Measurements from ENCODE around the gene TRHDE.

The TRHDE gene

DNA sequence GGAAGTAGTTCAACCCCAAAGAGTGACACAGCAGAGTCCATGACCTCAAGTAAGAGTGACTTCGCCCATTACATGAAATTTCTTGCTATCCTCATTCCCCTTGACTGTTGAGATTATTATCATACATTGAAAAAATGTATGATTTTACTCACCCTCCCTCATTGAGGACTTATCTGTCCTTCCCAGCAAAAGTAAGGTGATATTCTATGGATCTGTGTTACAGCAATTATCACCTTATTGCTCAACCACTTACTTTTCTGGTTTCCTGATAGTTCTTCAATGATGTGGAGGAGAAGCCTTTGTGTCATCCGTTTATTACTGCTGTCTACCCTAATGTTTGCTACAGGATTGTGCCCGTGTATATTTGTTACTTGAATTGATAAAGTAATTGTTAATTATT lies 306.2 kb downstream of the TRHDE start:
- Histone ChIP-seq H3K9me3 (ENCODE audit: control insufficient read depth, insufficient read depth, low read length) (no peaks in the 10 kb centered on the region), H3K27ac (ENCODE audit: low read length) (no peak overlapping the region), H3K4me1 (ENCODE audit: control insufficient read depth, insufficient read depth, low read length) (no peaks in the 10 kb centered on the region), H3K27me3 (ENCODE audit: control insufficient read depth, insufficient read depth, low read length) (no peaks in the 10 kb centered on the region), H3K4me3 (ENCODE audit: low read length) (no peak overlapping the region), H3K36me3 (ENCODE audit: control insufficient read depth, insufficient read depth, low read length) (no peaks in the 10 kb centered on the region)
- no CpG with 5 or more reads among the region's 3 CpGs for WGBS (ENCODE audit: insufficient coverage, insufficient read length)
- no peak for DNase-seq (ENCODE audit: low read depth, low spot score)

DNA sequence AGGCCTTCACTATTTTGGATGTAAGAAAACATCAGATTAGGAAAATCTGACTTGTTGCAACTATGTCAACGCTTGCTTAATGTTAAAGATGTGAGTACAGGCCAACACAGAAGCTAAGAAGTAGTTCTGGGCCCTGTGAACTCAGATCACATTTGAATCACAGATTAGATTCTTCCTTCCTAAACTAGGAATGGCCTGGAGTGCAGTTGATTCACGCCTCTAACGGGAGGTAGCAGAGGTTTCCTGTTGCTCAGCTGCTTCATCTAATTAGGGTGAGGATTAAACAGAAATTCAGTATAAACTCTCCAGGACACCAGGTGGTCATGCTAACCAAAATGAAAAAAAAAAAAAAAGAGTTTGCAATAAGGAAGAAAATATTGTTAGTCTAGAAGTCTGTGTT lies 314.3 kb downstream of the TRHDE start:
- no peak for DNase-seq (ENCODE audit: low read depth, low spot score)
- no peaks in the 10 kb centered on the region for H3K9me3 ChIP-seq (ENCODE audit: control insufficient read depth, insufficient read depth, low read length)
- no peaks in the 10 kb centered on the region for H3K27me3 ChIP-seq (ENCODE audit: control insufficient read depth, insufficient read depth, low read length)
- no peak overlapping the region for H3K27ac ChIP-seq (ENCODE audit: low read length)
- no peaks in the 10 kb centered on the region for H3K36me3 ChIP-seq (ENCODE audit: control insufficient read depth, insufficient read depth, low read length)
- H3K4me1 ChIP-seq (ENCODE audit: control insufficient read depth, insufficient read depth, low read length) = no peaks in the 10 kb centered on the region
- H3K4me3 ChIP-seq (ENCODE audit: low read length) = no peak overlapping the region
- no CpG with 5 or more reads among the region's 3 CpGs for WGBS (ENCODE audit: insufficient coverage, insufficient read length)

DNA sequence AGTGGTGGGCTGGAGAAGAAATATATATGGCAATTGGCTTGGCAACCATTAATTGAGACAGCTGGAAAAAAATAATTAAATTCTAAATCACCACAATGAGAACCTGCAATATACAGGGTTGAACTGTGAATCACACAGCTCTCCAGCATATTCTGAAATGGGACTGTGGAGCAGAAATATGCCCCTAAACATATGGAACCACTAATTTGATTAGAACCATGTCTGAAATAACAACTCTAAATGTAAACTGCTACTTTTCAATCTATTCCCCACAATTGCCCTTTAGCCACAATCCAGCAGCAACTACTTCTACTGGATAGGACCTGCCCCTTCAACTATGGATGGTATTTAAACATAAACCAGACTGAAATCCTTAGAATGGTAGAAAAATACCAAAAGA lies 330.4 kb downstream of the TRHDE start:
- Histone ChIP-seq H3K27ac (ENCODE audit: low read length) (no peak overlapping the region), H3K36me3 (ENCODE audit: control insufficient read depth, insufficient read depth, low read length) (no peaks in the 10 kb centered on the region), H3K27me3 (ENCODE audit: control insufficient read depth, insufficient read depth, low read length) (no peaks in the 10 kb centered on the region), H3K4me1 (ENCODE audit: control insufficient read depth, insufficient read depth, low read length) (no peaks in the 10 kb centered on the region), H3K9me3 (ENCODE audit: control insufficient read depth, insufficient read depth, low read length) (no peaks in the 10 kb centered on the region), H3K4me3 (ENCODE audit: low read length) (no peak overlapping the region)
- no peak for DNase-seq (ENCODE audit: low read depth, low spot score)

DNA sequence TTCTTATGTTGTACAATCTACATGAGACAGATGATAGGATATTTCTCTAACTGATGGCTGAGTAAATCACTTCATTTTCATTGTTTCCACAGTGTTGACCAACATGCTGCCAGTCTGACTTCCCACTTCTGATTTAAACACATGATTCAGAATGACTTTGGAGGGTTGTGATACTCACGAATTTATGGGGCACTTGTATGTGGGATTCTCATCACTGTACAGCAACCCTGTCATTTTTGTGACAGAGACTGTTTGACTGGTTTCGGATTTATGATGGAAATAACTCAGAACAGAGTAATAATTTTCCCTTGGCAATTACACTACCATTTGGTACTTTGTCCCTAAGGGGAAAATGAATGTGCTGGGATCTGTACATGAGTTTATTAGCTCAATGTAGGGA lies 333.8 kb downstream of the TRHDE start:
- Histone ChIP-seq H3K27ac (ENCODE audit: low read length) (no peak overlapping the region), H3K9me3 (ENCODE audit: control insufficient read depth, insufficient read depth, low read length) (no peaks in the 10 kb centered on the region), H3K36me3 (ENCODE audit: control insufficient read depth, insufficient read depth, low read length) (no peaks in the 10 kb centered on the region), H3K4me3 (ENCODE audit: low read length) (no peak overlapping the region), H3K27me3 (ENCODE audit: control insufficient read depth, insufficient read depth, low read length) (no peaks in the 10 kb centered on the region), H3K4me1 (ENCODE audit: control insufficient read depth, insufficient read depth, low read length) (peaks cover 3% of the 10 kb centered on the region; the same call in 1 of the 2 replicates)
- no peak for DNase-seq (ENCODE audit: low read depth, low spot score)
- no CpG with 5 or more reads among the region's 2 CpGs for WGBS (ENCODE audit: insufficient coverage, insufficient read length)

DNA sequence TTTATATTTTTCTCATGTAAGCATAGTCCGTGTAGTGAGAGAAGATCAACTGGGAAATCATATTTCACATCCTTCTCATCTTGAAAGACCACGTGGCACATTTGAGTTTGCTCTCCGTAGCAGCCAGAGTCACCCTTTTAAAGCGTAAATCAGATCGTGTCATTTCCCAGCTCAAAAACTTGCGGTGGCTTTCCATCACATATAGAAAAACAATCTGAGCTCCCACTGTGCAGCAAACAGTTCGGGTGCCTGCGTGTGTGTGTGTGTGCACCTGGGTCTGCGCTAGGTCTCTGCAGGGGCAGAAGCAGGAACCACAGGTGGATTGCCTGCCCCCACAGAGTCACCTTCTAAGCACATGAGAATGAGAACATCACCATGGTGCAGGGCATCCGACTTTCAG lies 338.2 kb downstream of the TRHDE start:
- Histone ChIP-seq H3K9me3 (ENCODE audit: control insufficient read depth, insufficient read depth, low read length) (no peaks in the 10 kb centered on the region), H3K36me3 (ENCODE audit: control insufficient read depth, insufficient read depth, low read length) (no peaks in the 10 kb centered on the region), H3K27ac (ENCODE audit: low read length) (peak overlapping the region; percentile 50), H3K4me1 (ENCODE audit: control insufficient read depth, insufficient read depth, low read length) (peaks cover 4% of the 10 kb centered on the region; the same call in 1 of the 2 replicates), H3K27me3 (ENCODE audit: control insufficient read depth, insufficient read depth, low read length) (no peaks in the 10 kb centered on the region), H3K4me3 (ENCODE audit: low read length) (no peak overlapping the region)
- DNase-seq (ENCODE audit: low read depth, low spot score) = no peak
- no CpG with 5 or more reads among the region's 10 CpGs for WGBS (ENCODE audit: insufficient coverage, insufficient read length)

DNA sequence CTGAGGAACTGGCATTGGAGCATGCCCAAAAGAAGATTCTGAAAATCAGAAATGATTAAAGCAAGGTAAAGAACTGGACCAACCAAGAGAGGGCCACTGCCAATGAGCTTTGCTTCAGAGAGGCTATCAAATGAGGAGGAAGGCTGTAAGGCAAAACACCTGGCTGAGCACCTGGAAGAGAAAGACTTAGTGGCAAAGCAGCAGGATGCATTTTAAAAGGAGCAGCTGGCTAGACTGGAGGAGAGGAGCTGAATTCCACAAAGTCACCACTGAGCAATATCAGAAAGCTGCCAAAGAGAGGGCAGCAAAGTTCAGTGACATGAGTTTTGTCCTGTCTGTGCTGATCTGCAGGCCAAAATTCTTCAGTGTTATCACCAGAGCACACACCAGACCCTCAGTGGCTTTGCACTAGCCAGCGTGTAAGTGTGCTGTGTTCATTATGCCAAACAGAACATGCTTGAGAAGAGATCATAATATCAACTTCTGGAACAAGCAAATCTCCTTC lies 338.7 kb downstream of the TRHDE start:
- Histone ChIP-seq H3K36me3 (ENCODE audit: control insufficient read depth, insufficient read depth, low read length) (no peaks in the 10 kb centered on the region), H3K27me3 (ENCODE audit: control insufficient read depth, insufficient read depth, low read length) (no peaks in the 10 kb centered on the region), H3K9me3 (ENCODE audit: control insufficient read depth, insufficient read depth, low read length) (no peaks in the 10 kb centered on the region), H3K4me1 (ENCODE audit: control insufficient read depth, insufficient read depth, low read length) (peaks cover 4% of the 10 kb centered on the region; the same call in 1 of the 2 replicates), H3K4me3 (ENCODE audit: low read length) (no peak overlapping the region), H3K27ac (ENCODE audit: low read length) (no peak overlapping the region)
- WGBS (ENCODE audit: insufficient coverage, insufficient read length) = no CpG with 5 or more reads among the region's 1 CpG
- DNase-seq (ENCODE audit: low read depth, low spot score) = no peak

DNA sequence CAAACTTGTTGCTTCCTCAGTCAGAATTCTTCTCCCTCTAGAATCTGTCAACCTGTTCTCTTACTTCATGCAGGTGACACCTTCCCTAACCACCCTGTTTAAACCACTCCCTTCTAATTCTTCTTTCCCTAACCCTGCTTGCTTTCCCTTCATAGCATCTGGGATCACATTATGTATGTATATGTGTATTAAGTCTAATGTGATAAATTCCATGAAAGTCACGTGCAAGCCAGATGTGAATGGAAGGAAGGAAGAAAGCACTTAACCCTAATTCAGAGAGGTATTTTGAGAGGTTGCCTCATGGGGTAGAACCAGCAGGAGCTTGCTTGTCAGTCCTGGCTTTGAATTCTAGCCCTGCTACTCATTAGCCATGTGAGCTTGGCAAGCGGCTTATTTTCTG lies 340.0 kb downstream of the TRHDE start:
- no peaks in the 10 kb centered on the region for H3K36me3 ChIP-seq (ENCODE audit: control insufficient read depth, insufficient read depth, low read length)
- H3K9me3 ChIP-seq (ENCODE audit: control insufficient read depth, insufficient read depth, low read length) = no peaks in the 10 kb centered on the region
- H3K4me1 ChIP-seq (ENCODE audit: control insufficient read depth, insufficient read depth, low read length) = peaks cover 4% of the 10 kb centered on the region; the same call in 1 of the 2 replicates
- no peak overlapping the region for H3K27ac ChIP-seq (ENCODE audit: low read length)
- no peak overlapping the region for H3K4me3 ChIP-seq (ENCODE audit: low read length)
- DNase-seq (ENCODE audit: low read depth, low spot score) = peak; percentile 80
- no CpG with 5 or more reads among the region's 2 CpGs for WGBS (ENCODE audit: insufficient coverage, insufficient read length)
- no peaks in the 10 kb centered on the region for H3K27me3 ChIP-seq (ENCODE audit: control insufficient read depth, insufficient read depth, low read length)

DNA sequence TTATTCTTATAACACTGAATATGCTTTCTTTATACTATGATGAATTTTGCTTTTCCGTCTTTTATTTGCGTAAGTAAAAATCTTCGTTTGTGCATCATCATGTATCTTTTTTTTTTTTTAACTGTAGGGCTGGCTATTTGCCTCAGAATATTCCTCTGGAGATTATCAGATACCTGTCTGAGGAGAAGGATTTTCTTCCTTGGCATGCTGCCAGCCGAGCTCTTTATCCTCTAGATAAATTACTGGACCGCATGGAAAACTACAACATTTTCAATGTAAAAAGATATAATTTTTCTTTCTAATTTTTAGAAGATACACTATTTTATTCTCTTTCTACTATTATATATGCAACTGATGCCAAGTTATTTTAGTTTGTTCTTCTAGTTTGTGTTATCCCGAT lies 346.6 kb downstream of the TRHDE start:
- Histone ChIP-seq H3K4me3 (ENCODE audit: low read length) (no peak overlapping the region), H3K9me3 (ENCODE audit: control insufficient read depth, insufficient read depth, low read length) (no peaks in the 10 kb centered on the region), H3K27ac (ENCODE audit: low read length) (no peak overlapping the region), H3K4me1 (ENCODE audit: control insufficient read depth, insufficient read depth, low read length) (no peaks in the 10 kb centered on the region; the same call in 1 of the 2 replicates), H3K27me3 (ENCODE audit: control insufficient read depth, insufficient read depth, low read length) (no peaks in the 10 kb centered on the region), H3K36me3 (ENCODE audit: control insufficient read depth, insufficient read depth, low read length) (no peaks in the 10 kb centered on the region)
- no peak for DNase-seq (ENCODE audit: low read depth, low spot score)
- no CpG with 5 or more reads among the region's 6 CpGs for WGBS (ENCODE audit: insufficient coverage, insufficient read length)

DNA sequence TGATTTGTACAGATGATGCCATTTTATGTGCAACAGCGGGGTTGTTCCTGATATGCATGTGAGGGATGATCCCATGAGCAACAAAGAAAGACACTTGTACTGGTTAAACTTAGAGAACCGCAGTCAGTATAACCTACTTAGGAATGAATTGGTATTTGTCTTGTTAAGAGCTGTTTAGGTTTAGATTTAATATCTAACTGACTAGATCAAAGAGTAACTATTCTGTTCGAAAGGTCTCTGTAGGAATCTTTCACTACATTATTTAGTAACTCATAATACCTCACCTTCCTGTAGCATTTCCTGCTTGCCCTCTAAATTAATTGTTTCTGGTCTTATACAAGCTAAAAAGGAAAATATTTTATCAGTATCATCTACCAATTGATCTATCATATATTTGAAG lies 350.4 kb downstream of the TRHDE start:
- Histone ChIP-seq H3K4me1 (ENCODE audit: control insufficient read depth, insufficient read depth, low read length) (no peaks in the 10 kb centered on the region), H3K9me3 (ENCODE audit: control insufficient read depth, insufficient read depth, low read length) (no peaks in the 10 kb centered on the region), H3K4me3 (ENCODE audit: low read length) (no peak overlapping the region), H3K27ac (ENCODE audit: low read length) (no peak overlapping the region), H3K27me3 (ENCODE audit: control insufficient read depth, insufficient read depth, low read length) (no peaks in the 10 kb centered on the region), H3K36me3 (ENCODE audit: control insufficient read depth, insufficient read depth, low read length) (no peaks in the 10 kb centered on the region)
- no peak for DNase-seq (ENCODE audit: low read depth, low spot score)
- no CpG with 5 or more reads among the region's 3 CpGs for WGBS (ENCODE audit: insufficient coverage, insufficient read length)

DNA sequence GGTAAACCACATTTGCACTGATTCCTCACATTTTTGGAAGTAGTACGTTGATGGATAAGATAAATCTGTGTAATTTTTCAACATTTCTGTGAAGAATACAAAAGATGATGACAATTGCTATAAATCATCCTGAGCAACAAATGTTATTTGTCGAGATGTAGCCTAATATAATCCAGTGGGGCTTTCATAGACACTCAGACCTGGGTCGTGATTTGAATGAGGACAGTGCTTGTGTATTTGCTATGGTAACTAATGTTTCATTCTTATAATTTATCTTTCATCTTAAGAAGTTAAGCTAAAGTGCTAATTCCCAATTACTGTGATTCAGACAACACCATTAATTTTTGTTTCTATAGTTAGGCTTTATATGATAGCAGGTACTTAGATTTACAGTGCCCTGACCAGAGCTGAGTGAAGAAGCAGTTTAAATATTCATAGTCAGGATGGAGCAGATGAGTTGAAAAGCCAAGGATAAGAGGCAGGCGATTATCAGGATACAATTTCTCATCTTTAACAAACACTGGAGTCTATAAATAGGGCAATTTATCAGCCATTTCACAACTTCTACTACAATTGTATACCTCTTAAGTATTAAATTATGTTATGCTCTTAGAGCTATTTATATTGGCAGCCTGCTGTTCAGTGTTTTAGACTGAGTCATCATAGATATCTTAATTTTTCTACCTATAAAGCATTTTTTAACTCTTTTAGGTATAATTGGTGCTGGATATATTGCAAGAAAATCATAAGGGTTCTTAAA lies 359.9 kb downstream of the TRHDE start:
- H3K27ac ChIP-seq (ENCODE audit: low read length) = no peak overlapping the region
- no peak for DNase-seq (ENCODE audit: low read depth, low spot score)
- no peak overlapping the region for H3K4me3 ChIP-seq (ENCODE audit: low read length)
- H3K4me1 ChIP-seq (ENCODE audit: control insufficient read depth, insufficient read depth, low read length) = no peaks in the 10 kb centered on the region
- H3K36me3 ChIP-seq (ENCODE audit: control insufficient read depth, insufficient read depth, low read length) = no peaks in the 10 kb centered on the region
- H3K9me3 ChIP-seq (ENCODE audit: control insufficient read depth, insufficient read depth, low read length) = no peaks in the 10 kb centered on the region
- H3K27me3 ChIP-seq (ENCODE audit: control insufficient read depth, insufficient read depth, low read length) = no peaks in the 10 kb centered on the region
- WGBS (ENCODE audit: insufficient coverage, insufficient read length) = no CpG with 5 or more reads among the region's 4 CpGs

DNA sequence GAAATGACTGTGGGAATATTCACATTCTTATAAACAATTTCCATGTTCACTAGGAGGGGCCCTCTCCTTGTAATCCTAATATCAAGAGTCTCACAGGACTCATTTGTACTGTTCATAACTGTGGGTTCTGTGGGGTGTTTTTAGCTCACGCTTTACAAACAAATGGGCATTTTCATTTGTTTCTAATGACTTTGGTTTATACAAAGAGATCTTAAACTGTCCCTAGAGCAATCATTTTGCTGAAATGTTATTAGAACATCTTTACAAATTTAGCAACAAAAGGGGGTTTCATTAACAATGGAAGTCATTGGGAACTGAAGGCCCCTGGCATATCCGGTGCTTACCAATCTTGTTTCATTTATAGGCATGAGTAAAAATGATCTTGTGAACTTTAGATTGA lies 370.5 kb downstream of the TRHDE start:
- Histone ChIP-seq H3K4me1 (ENCODE audit: control insufficient read depth, insufficient read depth, low read length) (no peaks in the 10 kb centered on the region), H3K27me3 (ENCODE audit: control insufficient read depth, insufficient read depth, low read length) (no peaks in the 10 kb centered on the region)

More for the DNA sequence above, 370.5 kb downstream of the TRHDE start:
- Histone ChIP-seq H3K9me3 (ENCODE audit: control insufficient read depth, insufficient read depth, low read length) (no peaks in the 10 kb centered on the region), H3K27ac (ENCODE audit: low read length) (no peak overlapping the region), H3K36me3 (ENCODE audit: control insufficient read depth, insufficient read depth, low read length) (no peaks in the 10 kb centered on the region), H3K4me3 (ENCODE audit: low read length) (no peak overlapping the region)
- no CpG with 5 or more reads among the region's 2 CpGs for WGBS (ENCODE audit: insufficient coverage, insufficient read length)
- no peak for DNase-seq (ENCODE audit: low read depth, low spot score)

Measured in iPS DF 6.9 (cell line).